AG04450 (cell line): ENCODE results near the gene PDE1C. TPM values are rescaled to one million over a fixed set of nuclear protein-coding genes. Genes with fewer than 3 reads are reported as not detected.

Source experiments
- CTCF ChIA-PET: fragments of 300-600, 350-600 bp; formaldehyde crosslinking; extraction: SDS; loops from one replicate; lab custom pipeline; 2022; ENCODE audit warnings: antibody characterized with exemption, inconsistent platforms; lab: Charles Lee
- POLR2A ChIA-PET: fragments of 350-600 bp; formaldehyde crosslinking; extraction: SDS; loops from one replicate; lab custom pipeline; 2021; ENCODE audit warnings: antibody characterized with exemption, inconsistent platforms; lab: Yijun Ruan, JAX
- DNase-seq: peaks from one replicate; pipeline ENCODE4 v3.0.0-alpha.2; 2011; ENCODE audit warnings: low read depth, low spot score
- H3K27ac ChIP-seq: one replicate; pipeline ENCODE4 v1.5.1; 2012; ENCODE audit warnings: low read depth, low read length, control low read depth
- H3K27me3 ChIP-seq: one replicate; pipeline ENCODE4 v1.6.0; 2012; ENCODE audit warnings: low read length; ENCODE audit not compliant: control insufficient read depth, insufficient read depth
- H3K4me3 ChIP-seq: 2 replicates; pipeline ENCODE4 v1.5.1; 2011; ENCODE audit warnings: mild to moderate bottlenecking, low read depth, low read length, control low read depth
- H3K9me3 ChIP-seq: 2 replicates; pipeline ENCODE4 v1.5.1; 2012; ENCODE audit warnings: low read length; ENCODE audit not compliant: control insufficient read depth, insufficient read depth
- polyA plus RNA-seq: library from polyadenylated mRNA; depleted of rRNA; stranded (reverse); fragments of >200 nt; gene quantifications from 2 replicates; pipeline ENCODE4 v1.2.3, GENCODE V29; 2011
- TF ChIP-seq, protein P1 (sequence below): IDR thresholded peaks from 2 replicates; pipeline ENCODE4 v1.5.1; 2011; ENCODE audit warnings: low read depth, low read length, control low read depth, inconsistent platforms

PDE1C gene
- polyA plus RNA-seq, 1 experiment, result 3.8 TPM

DNA sequence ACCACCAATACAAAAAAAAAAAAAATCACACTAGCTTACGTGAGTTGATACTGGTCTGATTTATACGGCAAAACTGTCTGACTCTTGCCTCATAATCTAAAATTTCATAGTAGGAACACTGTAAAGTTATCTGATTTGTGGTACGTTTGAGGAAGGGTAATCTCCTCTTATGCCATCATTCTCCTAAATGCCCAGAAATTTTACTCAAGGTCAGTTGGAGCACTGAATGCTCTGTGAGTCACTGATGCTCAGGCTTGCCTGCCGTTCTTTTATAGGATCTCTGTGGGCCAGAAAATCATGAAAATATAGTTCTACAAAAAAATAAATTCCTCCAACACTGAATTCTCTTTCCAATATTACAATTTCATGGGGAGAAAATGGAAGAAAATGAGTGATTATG is 135.7 kb downstream of the PDE1C start:
- DNase-seq, result no peak
- Histone ChIP-seq H3K9me3 (no peaks in the 10 kb centered on the region; the same call in 1 of the 2 replicates), H3K27me3 (no peaks in the 10 kb centered on the region), H3K27ac (no peak overlapping the region), H3K4me3 (no peak overlapping the region)
- ChIA-PET CTCF (no interaction called here), POLR2A (no interaction called here)
- TF ChIP-seq, protein P1, sequence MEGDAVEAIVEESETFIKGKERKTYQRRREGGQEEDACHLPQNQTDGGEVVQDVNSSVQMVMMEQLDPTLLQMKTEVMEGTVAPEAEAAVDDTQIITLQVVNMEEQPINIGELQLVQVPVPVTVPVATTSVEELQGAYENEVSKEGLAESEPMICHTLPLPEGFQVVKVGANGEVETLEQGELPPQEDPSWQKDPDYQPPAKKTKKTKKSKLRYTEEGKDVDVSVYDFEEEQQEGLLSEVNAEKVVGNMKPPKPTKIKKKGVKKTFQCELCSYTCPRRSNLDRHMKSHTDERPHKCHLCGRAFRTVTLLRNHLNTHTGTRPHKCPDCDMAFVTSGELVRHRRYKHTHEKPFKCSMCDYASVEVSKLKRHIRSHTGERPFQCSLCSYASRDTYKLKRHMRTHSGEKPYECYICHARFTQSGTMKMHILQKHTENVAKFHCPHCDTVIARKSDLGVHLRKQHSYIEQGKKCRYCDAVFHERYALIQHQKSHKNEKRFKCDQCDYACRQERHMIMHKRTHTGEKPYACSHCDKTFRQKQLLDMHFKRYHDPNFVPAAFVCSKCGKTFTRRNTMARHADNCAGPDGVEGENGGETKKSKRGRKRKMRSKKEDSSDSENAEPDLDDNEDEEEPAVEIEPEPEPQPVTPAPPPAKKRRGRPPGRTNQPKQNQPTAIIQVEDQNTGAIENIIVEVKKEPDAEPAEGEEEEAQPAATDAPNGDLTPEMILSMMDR, result no peak

DNA sequence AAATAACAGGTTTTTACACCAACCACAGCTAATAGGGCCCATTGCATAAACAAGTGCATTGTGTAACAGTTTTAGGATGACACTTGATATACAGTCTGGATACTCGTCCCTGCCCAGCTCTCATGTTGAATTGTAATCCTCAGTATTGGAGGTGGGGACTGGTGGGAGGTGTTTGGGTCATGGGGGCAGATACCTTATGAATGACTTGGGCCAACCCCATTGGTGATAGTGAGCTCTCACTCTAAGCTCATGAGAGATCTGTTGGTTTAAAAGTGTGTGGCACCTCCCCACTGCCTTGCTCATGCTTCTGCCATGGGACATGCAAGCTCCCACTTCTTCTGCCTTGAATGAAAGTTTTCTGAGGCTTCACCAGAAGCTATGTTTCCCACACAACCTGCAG is 136.7 kb downstream of the PDE1C start:
- TF ChIP-seq, protein P1, result no peak
- ChIA-PET POLR2A (no interaction called here), CTCF (no interaction called here)
- Histone ChIP-seq H3K27me3 (no peaks in the 10 kb centered on the region), H3K9me3 (no peaks in the 10 kb centered on the region; the same call in 1 of the 2 replicates), H3K4me3 (no peak overlapping the region), H3K27ac (no peak overlapping the region)
- no peak for DNase-seq

DNA sequence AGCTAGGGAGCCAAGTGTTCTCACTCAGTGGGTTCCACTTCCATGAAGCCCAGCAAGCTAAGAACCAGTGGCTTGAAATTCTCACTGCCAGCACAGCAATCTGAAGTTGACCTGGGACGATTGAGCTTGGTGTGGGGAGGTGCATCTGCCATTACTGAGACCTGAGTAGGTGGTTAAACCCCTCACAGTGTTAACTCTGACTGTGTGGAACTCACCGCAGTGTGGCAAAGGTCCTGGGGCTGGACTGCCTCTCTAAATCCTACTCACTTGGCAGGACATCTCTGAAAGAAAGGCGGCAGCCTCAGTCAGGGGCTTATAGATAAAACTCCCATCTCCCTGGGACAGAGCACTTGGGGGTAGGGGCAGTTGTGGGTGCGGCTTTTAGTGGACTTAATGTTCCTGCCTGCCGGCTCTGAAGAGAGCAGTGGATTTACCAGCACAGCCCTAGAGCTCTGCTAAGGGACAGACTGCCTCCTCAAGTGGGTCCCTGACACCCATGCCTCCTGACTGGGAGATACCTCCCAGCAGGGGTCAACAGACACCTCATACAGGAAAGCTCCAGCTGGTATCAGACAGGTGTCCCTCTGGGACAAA is 143.1 kb downstream of the PDE1C start:
- POLR2A ChIA-PET, result no interaction called here
- Histone ChIP-seq H3K4me3 (no peak overlapping the region), H3K27me3 (no peaks in the 10 kb centered on the region), H3K9me3 (peaks cover 10% of the 10 kb centered on the region), H3K27ac (no peak overlapping the region)
- CTCF ChIA-PET, result no interaction called here
- TF ChIP-seq, protein P1, result no peak
- DNase-seq, result no peak

DNA sequence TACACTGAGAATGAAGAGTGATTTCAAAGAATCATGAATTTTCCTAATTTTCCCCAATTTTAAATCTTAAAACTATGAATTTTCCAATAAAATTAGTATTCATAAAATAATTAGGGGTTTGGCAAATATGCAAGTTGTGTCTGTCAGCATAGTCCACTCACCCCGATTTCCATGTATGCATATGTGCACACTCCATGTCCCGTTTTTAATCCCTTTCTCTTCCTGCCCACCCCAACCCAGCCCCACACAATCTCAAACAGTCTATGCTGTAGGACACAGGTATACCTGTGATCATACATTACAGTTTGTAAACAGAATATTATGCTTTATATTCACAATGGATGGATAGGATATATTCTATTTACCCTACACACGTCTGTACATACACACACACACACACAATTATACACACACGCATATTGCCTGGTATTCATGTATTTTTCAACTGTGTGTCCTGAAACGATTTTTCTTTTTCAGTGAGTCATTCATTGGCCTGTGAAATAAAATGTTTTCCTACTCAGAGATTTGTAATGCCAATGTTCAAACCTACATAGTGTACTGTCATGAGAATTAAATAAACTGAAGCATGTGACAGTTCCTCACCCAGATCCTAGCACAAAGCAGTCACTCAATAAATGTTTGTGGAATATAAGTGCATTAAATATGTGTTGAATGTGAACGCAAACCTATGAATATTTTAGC is 144.3 kb downstream of the PDE1C start:
- peaks cover 10% of the 10 kb centered on the region for H3K9me3 ChIP-seq
- POLR2A ChIA-PET, result no interaction called here
- DNase-seq, result no peak
- H3K4me3 ChIP-seq, result no peak overlapping the region
- no peak overlapping the region for H3K27ac ChIP-seq
- TF ChIP-seq, protein P1, result no peak
- CTCF ChIA-PET, result no interaction called here
- no peaks in the 10 kb centered on the region for H3K27me3 ChIP-seq

DNA sequence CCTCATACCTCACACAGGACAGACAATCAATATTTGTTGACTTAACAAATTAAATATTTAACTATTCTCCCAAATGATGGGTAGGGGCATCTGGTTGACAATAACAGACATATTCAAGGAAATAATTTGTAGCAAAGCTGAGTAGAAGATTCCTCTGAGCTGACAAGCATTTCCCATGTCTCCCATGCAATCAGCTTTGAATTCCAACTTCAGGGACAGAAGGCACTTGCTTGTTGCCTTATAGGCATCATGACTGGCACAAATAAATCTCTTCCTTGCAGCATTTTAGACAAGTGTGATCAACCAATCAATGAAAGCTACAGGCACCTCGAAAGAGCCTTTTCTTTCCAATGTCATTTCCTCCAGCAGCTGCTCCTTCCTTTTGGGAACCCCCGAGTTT is 146.0 kb downstream of the PDE1C start:
- Histone ChIP-seq H3K9me3 (peaks cover 14% of the 10 kb centered on the region), H3K27ac (no peak overlapping the region), H3K27me3 (no peaks in the 10 kb centered on the region), H3K4me3 (no peak overlapping the region)
- no peak for DNase-seq
- ChIA-PET CTCF (no interaction called here), POLR2A (no interaction called here)
- TF ChIP-seq, protein P1, result no peak
